Mesendoderm (in vitro differentiated cells): ENCODE data around the gene HTRA2. TPM values are rescaled to one million over a fixed set of nuclear protein-coding genes. Genes with fewer than 3 reads are reported as not detected.
"Not testable (repeated sequence)": the region's sequence is repeated elsewhere in the genome, so short reads cannot be mapped to it uniquely, and the experiment has no call there.

Experiments used
- DNase-seq: peaks from one replicate; pipeline ENCODE4 v3.0.0; 2013
- H2AK5ac ChIP-seq: 2 replicates; pipeline ENCODE4 v1.6.1; 2013; ENCODE audit warnings: low read length, inconsistent platforms
- H2BK120ac ChIP-seq: 2 replicates; pipeline ENCODE4 v1.6.1; 2013; ENCODE audit warnings: low read depth, mild to moderate bottlenecking, low read length, moderate library complexity, mixed read lengths
- H2BK15ac ChIP-seq: replicated peaks from 2 replicates; pipeline ENCODE4 v1.6.1; 2013; ENCODE audit warnings: low read depth, mild to moderate bottlenecking, moderate library complexity
- H2BK5ac ChIP-seq: 2 replicates; pipeline ENCODE4 v1.6.1; 2013; ENCODE audit warnings: low read length, inconsistent platforms
- H3K18ac ChIP-seq: 2 replicates; pipeline ENCODE4 v1.6.1; 2013; ENCODE audit warnings: mild to moderate bottlenecking, low read length, mixed read lengths
- H3K23ac ChIP-seq: one replicate; pipeline ENCODE4 v1.6.1; 2013; ENCODE audit warnings: low read length
- H3K27ac ChIP-seq: 2 replicates; pipeline ENCODE4 v1.5.1; 2013; ENCODE audit warnings: low read depth, mild to moderate bottlenecking, inconsistent platforms, low read length, moderate library complexity
- H3K27me3 ChIP-seq: 2 replicates; pipeline ENCODE4 v1.6.1; 2013; ENCODE audit warnings: low read length, control low read depth, mild to moderate bottlenecking, inconsistent platforms; ENCODE audit not compliant: insufficient read depth, poor library complexity
- H3K36me3 ChIP-seq: 2 replicates; pipeline ENCODE4 v1.6.1; 2013; ENCODE audit warnings: low read length, inconsistent platforms; ENCODE audit not compliant: control insufficient read depth, insufficient read depth
- H3K4ac ChIP-seq: one replicate; pipeline ENCODE4 v1.6.1; 2013; ENCODE audit warnings: low read depth, mild to moderate bottlenecking, low read length, moderate library complexity
- H3K4me1 ChIP-seq: 2 replicates; pipeline ENCODE4 v1.6.1; 2013; ENCODE audit warnings: low read depth, low read length, inconsistent platforms; ENCODE audit not compliant: control insufficient read depth
- H3K4me2 ChIP-seq: 2 replicates; pipeline ENCODE4 v1.6.1; 2013; ENCODE audit warnings: low read length
- H3K4me3 ChIP-seq: 2 replicates; pipeline ENCODE4 v1.5.1; 2013; ENCODE audit warnings: mild to moderate bottlenecking, low read length
- H3K56ac ChIP-seq: one replicate; pipeline ENCODE4 v1.6.1; 2013; ENCODE audit warnings: low read length
- H3K79me1 ChIP-seq: 2 replicates; pipeline ENCODE4 v1.6.1; 2013; ENCODE audit warnings: low read length, inconsistent platforms
- H3K79me2 ChIP-seq: 2 replicates; pipeline ENCODE4 v1.6.1; 2013; ENCODE audit warnings: mild to moderate bottlenecking, low read length; ENCODE audit not compliant: control insufficient read depth, insufficient read depth
- H3K9ac ChIP-seq: 2 replicates; pipeline ENCODE4 v1.6.1; 2013; ENCODE audit warnings: low read length, inconsistent platforms
- H4K5ac ChIP-seq: one replicate; pipeline ENCODE4 v1.6.1; 2013; ENCODE audit warnings: low read length
- H4K8ac ChIP-seq: one replicate; pipeline ENCODE4 v1.6.1; 2013; ENCODE audit warnings: low read depth, mild to moderate bottlenecking, control low read depth, low read length, moderate library complexity
- WGBS: extraction: QIAGEN DNeasy Blood & Tissue Kit; methylation state at CpG from one replicate; pipeline ENCODE4 v1.1.7; 2013; ENCODE audit warnings: low lambda C conversion rate, missing lambda C conversion rate; ENCODE audit not compliant: insufficient coverage; ENCODE audit errors: extremely low coverage; 5-methylcytosine and 5-hydroxymethylcytosine counted together
- polyA plus RNA-seq, 2 experiments: library from polyadenylated mRNA; stranded (reverse); fragments of 200-250 nt; gene quantifications; one replicate each; pipeline ENCODE4 v1.2.3, GENCODE V29; 2013

HTRA2 gene
- 20.5 TPM for polyA plus RNA-seq (2013, experiment 1 of 2)
- 20.1 TPM for polyA plus RNA-seq (2013, experiment 2 of 2)

- Histone ChIP-seq H3K79me1 (peaks cover 17% of the 10 kb centered on the region), H3K4me1 (peaks cover 8% of the 10 kb centered on the region), H3K4me2 (peak within 1 kb of the TSS; percentile 73), H3K27ac (no peak within 1 kb of the TSS), H3K4me3 (peak within 1 kb of the TSS; percentile 75), H3K9ac (peak within 1 kb of the TSS; percentile 81), H2AK5ac (peak within 1 kb of the TSS; percentile 91), H3K79me2 (peaks cover 16% of the 10 kb centered on the region), H3K4ac (peak within 1 kb of the TSS; percentile 70), H3K23ac (no peak within 1 kb of the TSS), H2BK120ac (no peak within 1 kb of the TSS), H2BK15ac (no peak within 1 kb of the TSS), H4K5ac (no peak within 1 kb of the TSS), H3K36me3 (peaks cover 6% of the 10 kb centered on the region), H3K27me3 (no peaks in the 10 kb centered on the region), H4K8ac (no peak within 1 kb of the TSS), H3K18ac (peak within 1 kb of the TSS; percentile 72), H2BK5ac (no peak within 1 kb of the TSS), H3K56ac (peak within 1 kb of the TSS; percentile 91)
- peak; percentile 100 for DNase-seq
- WGBS: no CpG with 5 or more reads among the region's 87 CpGs
These were observed at the start of gene HTRA2, which contains the start of gene AUP1 for GRCh38 chr2:74529357-74530238. Gene HTRA2, plus strand, starts transcription at chr2:74529933. Its CDS starts 74 bp downstream, at chr2:74530007. Gene AUP1, minus strand, starts transcription at chr2:74529706. Its CDS starts 77 bp downstream, at chr2:74529629.

- WGBS: no CpG with 5 or more reads among the region's 3 CpGs
- no peaks in the 10 kb centered on the region for H3K79me2 ChIP-seq
- no peak overlapping the region for H2BK15ac ChIP-seq
- no peaks in the 10 kb centered on the region for H3K27me3 ChIP-seq
- H3K23ac ChIP-seq: peak overlapping the region; percentile 37
- H3K4me3 ChIP-seq: peak overlapping the region; percentile 70
- peak overlapping the region; percentile 99 for H3K4me2 ChIP-seq
- H2BK5ac ChIP-seq: no peak overlapping the region
- H3K56ac ChIP-seq: peak overlapping the region; percentile 92
- H3K9ac ChIP-seq: peak overlapping the region; percentile 84
- DNase-seq: no peak
- H3K4me1 ChIP-seq: no peaks in the 10 kb centered on the region
- H3K18ac ChIP-seq: no peak overlapping the region
- no peak overlapping the region for H3K4ac ChIP-seq
- peaks cover 12% of the 10 kb centered on the region for H3K79me1 ChIP-seq
- no peak overlapping the region for H4K8ac ChIP-seq
- no peak overlapping the region for H4K5ac ChIP-seq
- no peak overlapping the region for H3K27ac ChIP-seq
- H3K36me3 ChIP-seq: peaks cover 3% of the 10 kb centered on the region
- no peak overlapping the region for H2AK5ac ChIP-seq
- H2BK120ac ChIP-seq: no peak overlapping the region
These were observed 48.3 kb upstream of the HTRA2 start for GRCh38 chr2:74481431-74481830.

GRCh38 chr2:74481961-74482800, 47.6 kb upstream of the HTRA2 start:
- Histone ChIP-seq H2BK120ac (no peak overlapping the region), H3K27ac (peak overlapping the region; percentile 49), H3K4ac (peak overlapping the region; percentile 5), H3K27me3 (no peaks in the 10 kb centered on the region), H3K4me2 (peak overlapping the region; percentile 99), H2AK5ac (no peak overlapping the region), H4K8ac (no peak overlapping the region), H2BK15ac (no peak overlapping the region), H3K4me1 (no peaks in the 10 kb centered on the region), H3K36me3 (peaks cover 3% of the 10 kb centered on the region), H4K5ac (no peak overlapping the region), H3K4me3 (peak overlapping the region; percentile 70), H3K9ac (peak overlapping the region; percentile 84), H3K56ac (peak overlapping the region; percentile 92), H3K23ac (peak overlapping the region; percentile 37), H3K79me1 (peaks cover 12% of the 10 kb centered on the region), H2BK5ac (peak overlapping the region; percentile 47), H3K79me2 (no peaks in the 10 kb centered on the region), H3K18ac (peak overlapping the region; percentile 2)
- peak; percentile 51 for DNase-seq
- WGBS: no CpG with 5 or more reads among the region's 80 CpGs

- Histone ChIP-seq H3K79me2 (no peaks in the 10 kb centered on the region), H3K27ac (peak within 1 kb of the TSS; percentile 62), H3K56ac (peak within 1 kb of the TSS; percentile 94), H2AK5ac (no peak within 1 kb of the TSS), H3K9ac (peak within 1 kb of the TSS; percentile 84), H3K36me3 (peaks cover 3% of the 10 kb centered on the region), H3K79me1 (peaks cover 12% of the 10 kb centered on the region), H3K27me3 (no peaks in the 10 kb centered on the region), H3K4me2 (peak within 1 kb of the TSS; percentile 99), H4K8ac (peak within 1 kb of the TSS; percentile 83), H3K23ac (peak within 1 kb of the TSS; percentile 2), H3K18ac (peak within 1 kb of the TSS; percentile 55), H2BK5ac (peak within 1 kb of the TSS; percentile 86), H2BK120ac (no peak within 1 kb of the TSS), H2BK15ac (no peak within 1 kb of the TSS), H3K4ac (peak within 1 kb of the TSS; percentile 5), H3K4me3 (peak within 1 kb of the TSS; percentile 75), H4K5ac (no peak within 1 kb of the TSS), H3K4me1 (no peaks in the 10 kb centered on the region)
- DNase-seq: peak; percentile 98
- no CpG with 5 or more reads among the region's 50 CpGs for WGBS
These were observed 46.7 kb upstream of the HTRA2 start, which contains the start of the genes CCDC142 and TTC31 for GRCh38 chr2:74482801-74483674. Gene CCDC142, minus strand, starts transcription at chr2:74482998. Its CDS starts 161 bp downstream, at chr2:74482837. Gene TTC31, plus strand, starts transcription at chr2:74483081. Its CDS starts 15 bp downstream, at chr2:74483096.

GRCh38 chr2:74483675-74484164, 46.0 kb upstream of the HTRA2 start:
- H3K27ac ChIP-seq, H3K79me2 ChIP-seq: not testable (repeated sequence)
- no CpG with 5 or more reads among the region's 19 CpGs for WGBS

More at GRCh38 chr2:74483675-74484164, 46.0 kb upstream of the HTRA2 start:
- H4K8ac ChIP-seq, H2BK120ac ChIP-seq, H2BK15ac ChIP-seq, H2BK5ac ChIP-seq, DNase-seq, H3K18ac ChIP-seq, H2AK5ac ChIP-seq, H3K27me3 ChIP-seq, H3K4ac ChIP-seq, H3K4me1 ChIP-seq, H3K36me3 ChIP-seq, H4K5ac ChIP-seq, H3K23ac ChIP-seq: not testable (repeated sequence)
- peak overlapping the region; percentile 71 for H3K56ac ChIP-seq
- peaks cover 12% of the 10 kb centered on the region for H3K79me1 ChIP-seq
- peak overlapping the region; percentile 52 for H3K4me2 ChIP-seq
- peak overlapping the region; percentile 23 for H3K4me3 ChIP-seq
- H3K9ac ChIP-seq: peak overlapping the region; percentile 63
